HG02943 (cell line): ENCODE results near the gene CCL15.

ENCODE experiments used
- ATAC-seq: cut with Tn5 transposase; IDR thresholded peaks from one replicate; pipeline ENCODE4 v1.9.1; 2021; ENCODE audit warnings: mild to moderate bottlenecking, low read depth, moderate library complexity; ENCODE audit not compliant: unreplicated experiment

The CCL15 gene

DNA sequence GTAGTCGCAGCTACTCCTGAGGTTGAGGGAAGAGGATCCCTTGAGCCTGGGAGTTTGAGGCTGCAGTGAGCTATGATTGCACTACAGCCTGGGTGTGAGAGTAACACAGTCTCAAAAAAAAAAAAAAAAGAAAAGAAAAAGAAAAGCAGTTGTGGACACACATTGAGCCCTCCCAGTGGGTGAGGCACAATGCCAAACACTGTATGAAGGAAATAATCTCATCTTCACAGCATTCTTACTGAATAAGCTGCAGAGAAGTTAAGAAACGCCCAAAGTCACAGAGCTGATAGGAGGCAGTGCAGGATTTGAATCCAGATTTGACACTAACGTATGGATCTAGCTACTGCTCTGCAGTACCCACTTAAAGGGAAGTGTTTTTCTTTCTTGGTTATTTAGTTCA is 52.0 kb downstream of the CCL15 start:
- ATAC-seq, result no peak

DNA sequence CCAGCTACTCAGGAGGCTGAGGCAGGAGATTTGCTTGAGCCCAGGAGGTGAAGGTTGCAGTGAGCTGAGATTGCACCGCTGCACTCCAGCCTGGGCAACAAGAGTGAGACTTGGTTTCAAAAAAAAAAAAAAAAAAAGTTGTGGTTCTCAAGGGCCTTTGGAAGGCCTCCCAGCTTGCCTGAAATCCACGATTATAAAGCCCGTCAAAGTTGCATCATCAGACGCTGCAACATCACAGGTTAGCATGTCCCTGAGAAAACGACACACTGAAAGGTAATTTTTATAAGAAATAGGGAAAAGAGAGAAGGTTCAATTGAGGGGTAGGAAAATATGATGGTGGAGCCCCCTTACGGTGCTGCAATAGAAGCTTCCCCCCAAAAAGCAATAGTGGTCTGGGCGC is 53.3 kb downstream of the CCL15 start:
- no peak for ATAC-seq
